Trophoblast cell (in vitro differentiated cells and primary cell): ENCODE data around the gene STXBP5L.
"Not testable (repeated sequence)": the region's sequence is repeated elsewhere in the genome, so short reads cannot be mapped to it uniquely, and the experiment has no call there.

ENCODE experiments used
- DNase-seq, 2 donors: peaks; one replicate each; pipeline ENCODE4 v3.0.0-alpha.2; 2016
- H2AFZ ChIP-seq: 2 replicates; pipeline ENCODE4 v1.6.1; 2013; ENCODE audit warnings: low read length, moderate library complexity, mild to moderate bottlenecking; ENCODE audit not compliant: insufficient read depth, poor library complexity
- H2AK5ac ChIP-seq: 2 replicates; pipeline ENCODE4 v1.6.1; 2013; ENCODE audit warnings: mild to moderate bottlenecking, low read length
- H2BK120ac ChIP-seq: 2 replicates; pipeline ENCODE4 v1.6.1; 2013; ENCODE audit warnings: low read length, mild to moderate bottlenecking, moderate library complexity; ENCODE audit not compliant: insufficient read depth, poor library complexity
- H2BK12ac ChIP-seq: 2 replicates; pipeline ENCODE4 v1.6.1; 2013; ENCODE audit warnings: mild to moderate bottlenecking, low read length, moderate library complexity
- H2BK5ac ChIP-seq: 2 replicates; pipeline ENCODE4 v1.6.1; 2013; ENCODE audit warnings: low read length, low read depth, moderate library complexity, mild to moderate bottlenecking; ENCODE audit not compliant: poor library complexity
- H3K14ac ChIP-seq: 2 replicates; pipeline ENCODE4 v1.6.1; 2013; ENCODE audit warnings: mild to moderate bottlenecking, low read length
- H3K18ac ChIP-seq: 2 replicates; pipeline ENCODE4 v1.6.1; 2013; ENCODE audit warnings: mild to moderate bottlenecking, low read length
- H3K23ac ChIP-seq: 2 replicates; pipeline ENCODE4 v1.6.1; 2013; ENCODE audit warnings: low read length
- H3K27ac ChIP-seq: 2 replicates; pipeline ENCODE4 v1.5.1; 2013; ENCODE audit warnings: low read depth, mild to moderate bottlenecking, inconsistent platforms, low read length, moderate library complexity
- H3K27me3 ChIP-seq: 2 replicates; pipeline ENCODE4 v1.6.1; 2013; ENCODE audit warnings: inconsistent platforms, mild to moderate bottlenecking, low read length, moderate library complexity; ENCODE audit not compliant: insufficient read depth
- H3K36me3 ChIP-seq, 2 experiments: 1 replicate in 1 of 2; 2 replicates in 1 of 2; pipeline ENCODE4 v1.6.1; 2013; ENCODE audit warnings: low read length in 2 of 2, mild to moderate bottlenecking in 2 of 2, moderate library complexity in 1 of 2; ENCODE audit not compliant: insufficient read depth in 2 of 2, control insufficient read depth in 1 of 2
- H3K4ac ChIP-seq: 2 replicates; pipeline ENCODE4 v1.6.1; 2013; ENCODE audit warnings: low read depth, mild to moderate bottlenecking, low read length, moderate library complexity
- H3K4me1 ChIP-seq, 2 experiments: 1 replicate in 1 of 2; 2 replicates in 1 of 2; pipeline ENCODE4 v1.6.1; 2013; ENCODE audit warnings: low read length in 2 of 2, mild to moderate bottlenecking in 2 of 2, moderate library complexity in 1 of 2; ENCODE audit not compliant: insufficient read depth in 2 of 2, control insufficient read depth in 1 of 2
- H3K4me2 ChIP-seq: 2 replicates; pipeline ENCODE4 v1.6.1; 2013; ENCODE audit warnings: inconsistent platforms, mild to moderate bottlenecking, low read length, moderate library complexity
- H3K4me3 ChIP-seq: 2 replicates; pipeline ENCODE4 v1.5.1; 2013; ENCODE audit warnings: mild to moderate bottlenecking, low read depth, low read length, inconsistent platforms
- H3K79me1 ChIP-seq: one replicate; pipeline ENCODE4 v1.6.1; 2013; ENCODE audit warnings: low read length
- H3K79me2 ChIP-seq: 2 replicates; pipeline ENCODE4 v1.6.1; 2013; ENCODE audit warnings: low read length, mild to moderate bottlenecking; ENCODE audit not compliant: control insufficient read depth, insufficient read depth, poor library complexity
- H3K9ac ChIP-seq: 2 replicates; pipeline ENCODE4 v1.6.1; 2013; ENCODE audit warnings: mild to moderate bottlenecking, low read length
- H3K9me3 ChIP-seq: 2 replicates; pipeline ENCODE4 v1.6.1; 2013; ENCODE audit warnings: low read depth, mild to moderate bottlenecking, control low read depth, inconsistent platforms, low read length; ENCODE audit not compliant: insufficient read depth
- H4K12ac ChIP-seq: 2 replicates; pipeline ENCODE4 v1.6.1; 2013; ENCODE audit warnings: low read depth, mild to moderate bottlenecking, low read length, moderate library complexity
- H4K8ac ChIP-seq: 2 replicates; pipeline ENCODE4 v1.6.1; 2013; ENCODE audit warnings: low read depth, mild to moderate bottlenecking, low read length, moderate library complexity
- H4K91ac ChIP-seq: one replicate; pipeline ENCODE4 v1.6.1; 2013; ENCODE audit warnings: low read depth, mild to moderate bottlenecking, low read length, moderate library complexity
- WGBS: extraction: QIAGEN DNeasy Blood & Tissue Kit; methylation state at CpG from one replicate; pipeline ENCODE4 v1.1.7; 2013; ENCODE audit warnings: missing lambda C conversion rate; ENCODE audit not compliant: insufficient read length, insufficient coverage; ENCODE audit errors: extremely low coverage; 5-methylcytosine and 5-hydroxymethylcytosine counted together

STXBP5L gene

DNA sequence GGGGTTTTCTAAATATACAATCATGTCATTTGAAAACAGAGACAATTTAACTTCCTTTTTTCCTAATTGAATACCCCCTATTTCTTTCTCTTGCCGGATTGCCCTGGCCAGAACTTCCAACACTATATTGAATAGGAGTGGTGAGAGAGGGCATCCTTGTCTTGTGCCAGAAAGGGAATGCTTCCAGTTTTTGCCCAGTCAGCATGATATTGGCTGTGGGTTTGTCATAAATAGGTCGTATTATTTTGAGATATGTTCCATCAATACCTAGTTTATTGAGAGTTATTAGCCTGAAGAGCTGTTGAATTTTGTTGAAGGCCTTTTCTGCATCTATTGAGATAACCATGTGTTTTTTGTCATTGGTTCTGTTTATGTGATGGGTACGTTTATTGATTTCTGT lies 480.3 kb downstream of the STXBP5L start:
- H3K9ac ChIP-seq, H4K91ac ChIP-seq: not testable (repeated sequence)

DNA sequence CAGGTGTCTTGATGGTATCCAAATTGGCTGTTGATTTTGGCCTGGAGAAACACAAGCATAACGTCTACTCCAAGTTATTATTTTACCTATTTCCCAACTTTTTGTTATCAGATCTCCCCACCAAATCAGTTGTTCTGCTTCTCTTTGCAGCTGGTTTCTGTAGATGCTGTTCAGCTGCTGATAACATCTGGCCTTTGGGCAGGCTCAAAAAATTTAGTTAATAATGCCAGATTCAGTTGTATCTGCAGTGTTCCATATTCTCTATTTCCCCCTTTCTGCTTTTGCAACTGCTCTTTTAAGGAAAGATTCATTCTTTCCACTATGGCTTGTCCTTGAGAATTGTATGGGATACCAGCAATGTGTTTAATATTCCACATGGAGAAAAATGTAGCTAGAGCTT lies 488.0 kb downstream of the STXBP5L start:
- not testable (repeated sequence) for H3K36me3 ChIP-seq, H3K4me2 ChIP-seq, H3K79me2 ChIP-seq, H2AFZ ChIP-seq, H4K12ac ChIP-seq, H3K23ac ChIP-seq, H3K9me3 ChIP-seq, H3K18ac ChIP-seq, H4K91ac ChIP-seq, H4K8ac ChIP-seq, H2AK5ac ChIP-seq, H3K14ac ChIP-seq, DNase-seq, H3K9ac ChIP-seq, H2BK12ac ChIP-seq, H3K27ac ChIP-seq, H2BK120ac ChIP-seq, H3K4me3 ChIP-seq, H3K27me3 ChIP-seq, H2BK5ac ChIP-seq, H3K4ac ChIP-seq, H3K4me1 ChIP-seq, H3K79me1 ChIP-seq
- no CpG with 5 or more reads among the region's 1 CpG for WGBS

More for the DNA sequence above, 480.3 kb downstream of the STXBP5L start:
- H2BK120ac ChIP-seq, H2AFZ ChIP-seq, H3K18ac ChIP-seq, H2BK12ac ChIP-seq, H3K4me2 ChIP-seq, H2AK5ac ChIP-seq, H3K4me1 ChIP-seq, H3K79me2 ChIP-seq, H4K8ac ChIP-seq, H3K4me3 ChIP-seq, H3K4ac ChIP-seq, H3K79me1 ChIP-seq, H3K27ac ChIP-seq, H4K12ac ChIP-seq, H3K23ac ChIP-seq, H3K9me3 ChIP-seq, H3K36me3 ChIP-seq, DNase-seq, H3K14ac ChIP-seq, H2BK5ac ChIP-seq, H3K27me3 ChIP-seq: not testable (repeated sequence)
- WGBS = no CpG with 5 or more reads among the region's 3 CpGs

GRCh38 chr3:121398051-121398450 lies 490.0 kb downstream of the STXBP5L start:
- not testable (repeated sequence) for H3K27me3 ChIP-seq, H4K12ac ChIP-seq, H3K9ac ChIP-seq, H3K4ac ChIP-seq, H3K27ac ChIP-seq, H2BK12ac ChIP-seq, H3K79me2 ChIP-seq, H2AFZ ChIP-seq, H3K4me2 ChIP-seq, H2BK120ac ChIP-seq, H3K4me1 ChIP-seq, H3K79me1 ChIP-seq, H2BK5ac ChIP-seq, DNase-seq, H3K36me3 ChIP-seq, H4K91ac ChIP-seq, H4K8ac ChIP-seq, H3K9me3 ChIP-seq, H3K14ac ChIP-seq, H3K23ac ChIP-seq, H3K18ac ChIP-seq, H3K4me3 ChIP-seq, H2AK5ac ChIP-seq
- WGBS = no CpG with 5 or more reads among the region's 8 CpGs

GRCh38 chr3:121399820-121400219 lies 491.8 kb downstream of the STXBP5L start:
- no peak overlapping the region for H2BK12ac ChIP-seq
- no peak overlapping the region for H2AFZ ChIP-seq
- H3K9ac ChIP-seq = no peak overlapping the region
- no peak for DNase-seq
- H3K79me1 ChIP-seq = no peaks in the 10 kb centered on the region
- H3K79me2 ChIP-seq = no peaks in the 10 kb centered on the region
- H2BK5ac ChIP-seq = no peak overlapping the region
- H3K27me3 ChIP-seq = no peaks in the 10 kb centered on the region
- no peaks in the 10 kb centered on the region for H3K4me1 ChIP-seq
- H3K27ac ChIP-seq = no peak overlapping the region
- H3K4ac ChIP-seq = no peak overlapping the region
- H2BK120ac ChIP-seq = no peak overlapping the region
- H2AK5ac ChIP-seq = no peak overlapping the region
- no peak overlapping the region for H3K4me3 ChIP-seq
- no peak overlapping the region for H3K23ac ChIP-seq
- no peak overlapping the region for H3K4me2 ChIP-seq
- no peaks in the 10 kb centered on the region for H3K9me3 ChIP-seq
- H4K12ac ChIP-seq = no peak overlapping the region
- no peak overlapping the region for H4K91ac ChIP-seq
- H4K8ac ChIP-seq = no peak overlapping the region
- no peak overlapping the region for H3K14ac ChIP-seq
- no peak overlapping the region for H3K18ac ChIP-seq
- no peaks in the 10 kb centered on the region for H3K36me3 ChIP-seq

DNA sequence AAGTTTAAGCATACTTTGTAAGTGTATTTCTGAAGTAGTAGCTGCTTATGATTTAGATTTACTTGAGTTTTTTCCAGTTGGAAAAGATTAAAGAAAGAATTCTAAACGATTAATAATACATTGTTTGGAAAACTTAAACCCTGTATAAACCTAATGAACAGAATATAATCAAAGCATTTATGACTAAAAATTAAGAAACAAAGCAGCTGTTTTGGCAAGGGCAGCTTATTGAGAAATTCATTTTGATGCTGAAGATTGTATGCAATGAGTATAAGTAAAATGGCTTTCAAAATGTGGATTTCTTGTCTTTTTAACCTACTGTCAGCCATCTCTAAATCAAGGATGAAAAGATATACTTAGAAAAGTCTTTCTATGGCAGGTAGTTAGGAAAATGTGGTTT lies 497.6 kb downstream of the STXBP5L start:
- no peak overlapping the region for H2BK5ac ChIP-seq
- H2AK5ac ChIP-seq = no peak overlapping the region
- H3K4me2 ChIP-seq = no peak overlapping the region
- H3K27ac ChIP-seq = no peak overlapping the region
- H3K27me3 ChIP-seq = no peaks in the 10 kb centered on the region
- no peak overlapping the region for H4K91ac ChIP-seq
- no peak overlapping the region for H2BK12ac ChIP-seq
- H3K23ac ChIP-seq = no peak overlapping the region
- no peaks in the 10 kb centered on the region for H3K4me1 ChIP-seq
- no peak overlapping the region for H3K4ac ChIP-seq
- H3K36me3 ChIP-seq = no peaks in the 10 kb centered on the region
- no peak overlapping the region for H3K4me3 ChIP-seq
- no peak overlapping the region for H4K8ac ChIP-seq
- H3K9me3 ChIP-seq = no peaks in the 10 kb centered on the region
- H2AFZ ChIP-seq = no peak overlapping the region
- H3K14ac ChIP-seq = no peak overlapping the region
- no peak overlapping the region for H3K18ac ChIP-seq
- H3K79me1 ChIP-seq = no peaks in the 10 kb centered on the region
- H3K79me2 ChIP-seq = no peaks in the 10 kb centered on the region
- no CpG with 5 or more reads among the region's 1 CpG for WGBS
- DNase-seq = no peak
- no peak overlapping the region for H3K9ac ChIP-seq
- H2BK120ac ChIP-seq = no peak overlapping the region
- H4K12ac ChIP-seq = no peak overlapping the region
